MM.1S (cell line): Measurements from ENCODE around the gene ADD1.

ENCODE experiments used
- DNase-seq: peaks from one replicate; pipeline ENCODE4 v3.0.0-alpha.2; 2015
- H2AFZ ChIP-seq: fragments of 300-600 bp; sonication (generic); 2 replicates; pipeline ENCODE4 v1.6.0; 2016; ENCODE audit warnings: antibody characterized with exemption, low read length
- H3F3A ChIP-seq: fragments of 300-600 bp; sonication (generic); 2 replicates; pipeline ENCODE4 v1.6.1; 2016; ENCODE audit warnings: mild to moderate bottlenecking, antibody characterized with exemption, low read length, moderate library complexity, mixed read lengths; ENCODE audit not compliant: insufficient read depth
- H3K27ac ChIP-seq: fragments of 300-600 bp; sonication (generic); 2 replicates; pipeline ENCODE4 v1.5.1; 2016; ENCODE audit warnings: mild to moderate bottlenecking, low read length
- H3K27me3 ChIP-seq: fragments of 300-600 bp; sonication (generic); replicated peaks from 2 replicates; pipeline ENCODE4 v1.6.0; 2016; ENCODE audit warnings: low read length; ENCODE audit not compliant: insufficient read depth
- H3K36me3 ChIP-seq: fragments of 300-600 bp; sonication (generic); replicated peaks from 2 replicates; pipeline ENCODE4 v1.6.1; 2016; ENCODE audit warnings: mild to moderate bottlenecking, low read length, mixed read lengths; ENCODE audit not compliant: insufficient read depth
- H3K4me1 ChIP-seq: fragments of 300-600 bp; sonication (generic); 2 replicates; pipeline ENCODE4 v1.6.1; 2016; ENCODE audit warnings: low read length, mixed read lengths
- H3K4me2 ChIP-seq: fragments of 300-600 bp; sonication (generic); 2 replicates; pipeline ENCODE4 v1.6.0; 2016; ENCODE audit warnings: low read depth, low read length
- H3K4me3 ChIP-seq: fragments of 300-600 bp; sonication (generic); 2 replicates; pipeline ENCODE4 v1.5.1; 2016; ENCODE audit warnings: low read length, mixed read lengths
- H3K79me2 ChIP-seq: fragments of 300-600 bp; sonication (generic); 2 replicates; pipeline ENCODE4 v1.6.1; 2016; ENCODE audit warnings: mixed run types, low read length, mixed read lengths
- H3K9ac ChIP-seq: fragments of 300-600 bp; sonication (generic); 2 replicates; pipeline ENCODE4 v1.6.1; 2016; ENCODE audit warnings: low read length, mixed read lengths
- H3K9me2 ChIP-seq: fragments of 300-600 bp; sonication (generic); replicated peaks from 2 replicates; pipeline ENCODE4 v1.6.1; 2016; ENCODE audit warnings: mild to moderate bottlenecking, low read length, mixed read lengths; ENCODE audit not compliant: insufficient read depth
- H3K9me3 ChIP-seq: fragments of 300-600 bp; sonication (generic); replicated peaks from 2 replicates; pipeline ENCODE4 v1.6.1; 2016; ENCODE audit warnings: mild to moderate bottlenecking, low read length, mixed read lengths; ENCODE audit not compliant: insufficient read depth
- H4K20me1 ChIP-seq: fragments of 300-600 bp; sonication (generic); 2 replicates; pipeline ENCODE4 v1.6.1; 2016; ENCODE audit warnings: mild to moderate bottlenecking, low read length, moderate library complexity, mixed read lengths; ENCODE audit not compliant: insufficient read depth
- CTCF ChIP-seq: fragments of 300-600 bp; sonication (generic); IDR thresholded peaks from 2 replicates; pipeline ENCODE4 v1.5.1; 2016; ENCODE audit warnings: antibody characterized with exemption, low read length, mixed read lengths
- EZH2 ChIP-seq: fragments of 300-600 bp; sonication (generic); optimal IDR thresholded peaks from 2 replicates; pipeline ENCODE3; 2017; ENCODE audit warnings: low read depth, mild to moderate bottlenecking, antibody characterized with exemption, low read length, mixed read lengths
- EZH2phosphoT487 ChIP-seq: fragments of 300-600 bp; sonication (generic); IDR thresholded peaks from 2 replicates; pipeline ENCODE4 v1.6.1; 2018; ENCODE audit warnings: antibody characterized with exemption, low read length

ADD1 gene

GRCh38 chr4:2907706-2908293 lies 64.2 kb downstream of the ADD1 start:
- H3K9ac ChIP-seq = no peak overlapping the region
- no peaks in the 10 kb centered on the region for H3K27me3 ChIP-seq
- H3F3A ChIP-seq = no peaks in the 10 kb centered on the region
- H3K79me2 ChIP-seq = no peaks in the 10 kb centered on the region
- H3K9me2 ChIP-seq = no peaks in the 10 kb centered on the region
- H4K20me1 ChIP-seq = no peaks in the 10 kb centered on the region
- no peak overlapping the region for H3K4me2 ChIP-seq
- DNase-seq = no peak
- no peaks in the 10 kb centered on the region for H3K4me1 ChIP-seq
- no peaks in the 10 kb centered on the region for H3K9me3 ChIP-seq
- H2AFZ ChIP-seq = no peak overlapping the region
- H3K4me3 ChIP-seq = no peak overlapping the region
- TF ChIP-seq EZH2phosphoT487 = no peak
- TF ChIP-seq CTCF = no peak
- no peak for TF ChIP-seq EZH2
- H3K27ac ChIP-seq = no peak overlapping the region
- no peaks in the 10 kb centered on the region for H3K36me3 ChIP-seq

- Histone ChIP-seq H3K9ac (no peak overlapping the region), H3K4me2 (no peak overlapping the region), H4K20me1 (no peaks in the 10 kb centered on the region), H3K4me3 (no peak overlapping the region), H3K4me1 (no peaks in the 10 kb centered on the region), H2AFZ (no peak overlapping the region), H3F3A (no peaks in the 10 kb centered on the region), H3K9me2 (no peaks in the 10 kb centered on the region), H3K79me2 (no peaks in the 10 kb centered on the region), H3K36me3 (no peaks in the 10 kb centered on the region), H3K9me3 (no peaks in the 10 kb centered on the region), H3K27ac (no peak overlapping the region), H3K27me3 (no peaks in the 10 kb centered on the region)
- no peak for TF ChIP-seq EZH2phosphoT487
- no peak for TF ChIP-seq EZH2
- no peak for TF ChIP-seq CTCF
- no peak for DNase-seq
These were observed 65.0 kb downstream of the ADD1 start for GRCh38 chr4:2908686-2909085.

GRCh38 chr4:2909583-2909982 lies 65.9 kb downstream of the ADD1 start:
- no peaks in the 10 kb centered on the region for H3K36me3 ChIP-seq
- H2AFZ ChIP-seq = no peak overlapping the region
- no peaks in the 10 kb centered on the region for H4K20me1 ChIP-seq
- no peaks in the 10 kb centered on the region for H3F3A ChIP-seq
- H3K27me3 ChIP-seq = no peaks in the 10 kb centered on the region
- H3K9ac ChIP-seq = no peak overlapping the region
- no peak overlapping the region for H3K4me3 ChIP-seq
- H3K4me1 ChIP-seq = no peaks in the 10 kb centered on the region
- DNase-seq = no peak
- no peaks in the 10 kb centered on the region for H3K79me2 ChIP-seq
- no peak overlapping the region for H3K27ac ChIP-seq
- no peak overlapping the region for H3K4me2 ChIP-seq
- TF ChIP-seq EZH2phosphoT487 = no peak
- TF ChIP-seq CTCF = no peak
- no peak for TF ChIP-seq EZH2
- no peaks in the 10 kb centered on the region for H3K9me2 ChIP-seq
- H3K9me3 ChIP-seq = no peaks in the 10 kb centered on the region
